Loucy (cell line): ENCODE measurements around the gene ACOXL.

Experiments used
- CTCF ChIP-seq: fragments of 200-600 bp; sonication (generic); conservative IDR thresholded peaks from 2 replicates; pipeline ENCODE4 v1.5.1; 2014; ENCODE audit warnings: mild to moderate bottlenecking, antibody characterized with exemption, low read length
- EZH2phosphoT487 ChIP-seq: fragments of 200-600 bp; IDR thresholded peaks from 2 replicates; pipeline ENCODE4 v1.6.1; 2018; ENCODE audit warnings: antibody characterized with exemption, mild to moderate bottlenecking, moderate library complexity, borderline replicate concordance

- TF ChIP-seq CTCF (no peak), EZH2phosphoT487 (no peak)
These were observed 104.3 kb downstream of the ACOXL start for GRCh38 chr2:110836671-110837070.
